Fibroblast of peridontal ligament (primary cell): Measurements from ENCODE around the gene GATD1.

Experiments used
- DNase-seq: peaks from one replicate; pipeline ENCODE4 v3.0.0-alpha.2; 2010; ENCODE audit errors: extremely low read depth

The GATD1 gene

DNA sequence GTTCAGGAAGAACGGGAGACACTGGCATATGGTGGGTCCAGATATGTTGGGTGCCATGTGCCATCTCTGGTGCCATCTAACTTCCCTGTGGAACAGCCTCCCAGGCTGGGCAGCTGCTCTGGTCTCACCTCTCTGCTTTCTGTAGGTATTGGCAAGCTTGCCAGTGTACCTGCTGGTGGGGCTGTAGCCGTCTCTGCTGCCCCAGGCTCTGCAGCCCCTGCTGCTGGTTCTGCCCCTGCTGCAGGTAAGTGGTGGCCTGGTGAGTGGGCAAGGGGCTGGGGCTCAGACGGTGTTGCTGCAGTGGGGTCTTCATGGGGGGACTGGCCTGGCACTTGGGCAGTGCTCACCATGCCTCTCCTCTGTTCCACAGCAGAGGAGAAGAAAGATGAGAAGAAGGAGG is 35.1 kb upstream of the GATD1 start:
- no peak for DNase-seq

DNA sequence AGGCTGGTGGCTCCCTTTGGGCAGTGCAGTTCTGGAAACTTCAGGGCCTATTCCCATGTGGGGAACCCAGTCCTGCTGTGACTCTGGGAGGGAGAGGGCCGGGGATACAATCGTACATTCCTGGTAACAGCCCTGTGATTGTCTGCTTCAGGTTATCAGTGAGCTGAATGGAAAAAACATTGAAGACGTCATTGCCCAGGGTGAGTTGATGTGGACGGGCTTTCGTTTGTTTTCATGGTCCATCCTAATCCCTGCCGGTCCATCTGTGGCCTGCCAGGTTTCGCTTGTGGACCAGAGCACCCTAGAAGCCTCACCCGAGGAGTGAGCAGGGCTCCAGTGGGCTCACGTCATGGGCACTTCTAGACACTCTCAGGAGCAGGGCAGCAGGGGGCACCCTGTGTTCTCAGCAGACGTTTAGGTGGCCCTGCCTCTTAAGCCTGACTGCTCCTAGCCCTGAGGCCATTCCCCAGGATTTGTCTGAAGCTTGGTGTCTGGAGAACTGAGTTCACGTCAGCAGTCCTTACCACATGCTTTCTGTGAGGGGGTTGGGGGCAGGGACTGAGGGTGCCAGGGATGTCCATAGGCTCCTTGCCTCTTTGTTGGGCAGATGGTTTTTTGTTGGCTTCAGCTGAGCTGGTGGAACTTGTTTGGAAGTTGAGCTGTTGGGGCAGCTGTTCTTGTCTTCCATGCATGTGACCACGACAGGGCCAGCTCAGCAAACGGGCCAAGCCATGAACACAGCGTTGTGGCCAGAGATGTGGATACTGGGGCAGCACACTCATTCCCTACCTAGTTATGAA is 34.4 kb upstream of the GATD1 start:
- no peak for DNase-seq

DNA sequence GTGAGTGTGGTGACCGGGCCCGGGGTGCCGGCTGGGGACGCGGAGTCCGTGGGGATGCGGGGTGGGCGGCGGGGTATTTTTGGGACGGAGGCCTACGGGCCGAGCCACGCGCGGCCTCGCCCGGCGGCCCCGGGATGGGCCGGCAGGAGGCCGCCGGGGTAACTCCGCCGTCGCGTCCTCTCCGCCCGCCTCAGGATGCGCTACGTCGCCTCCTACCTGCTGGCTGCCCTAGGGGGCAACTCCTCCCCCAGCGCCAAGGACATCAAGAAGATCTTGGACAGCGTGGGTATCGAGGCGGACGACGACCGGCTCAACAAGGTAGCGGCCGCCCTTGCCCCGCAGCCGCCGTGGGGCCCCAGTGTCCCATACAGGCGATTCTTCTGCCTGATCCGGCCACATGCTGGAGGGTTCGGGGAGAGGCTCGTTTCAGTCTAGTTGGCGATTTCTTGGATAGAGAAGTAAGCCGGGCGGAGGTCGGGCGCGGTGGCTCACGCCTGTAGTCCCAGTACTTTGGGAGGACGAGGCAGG is 32.8 kb upstream of the GATD1 start:
- DNase-seq = no peak

DNA sequence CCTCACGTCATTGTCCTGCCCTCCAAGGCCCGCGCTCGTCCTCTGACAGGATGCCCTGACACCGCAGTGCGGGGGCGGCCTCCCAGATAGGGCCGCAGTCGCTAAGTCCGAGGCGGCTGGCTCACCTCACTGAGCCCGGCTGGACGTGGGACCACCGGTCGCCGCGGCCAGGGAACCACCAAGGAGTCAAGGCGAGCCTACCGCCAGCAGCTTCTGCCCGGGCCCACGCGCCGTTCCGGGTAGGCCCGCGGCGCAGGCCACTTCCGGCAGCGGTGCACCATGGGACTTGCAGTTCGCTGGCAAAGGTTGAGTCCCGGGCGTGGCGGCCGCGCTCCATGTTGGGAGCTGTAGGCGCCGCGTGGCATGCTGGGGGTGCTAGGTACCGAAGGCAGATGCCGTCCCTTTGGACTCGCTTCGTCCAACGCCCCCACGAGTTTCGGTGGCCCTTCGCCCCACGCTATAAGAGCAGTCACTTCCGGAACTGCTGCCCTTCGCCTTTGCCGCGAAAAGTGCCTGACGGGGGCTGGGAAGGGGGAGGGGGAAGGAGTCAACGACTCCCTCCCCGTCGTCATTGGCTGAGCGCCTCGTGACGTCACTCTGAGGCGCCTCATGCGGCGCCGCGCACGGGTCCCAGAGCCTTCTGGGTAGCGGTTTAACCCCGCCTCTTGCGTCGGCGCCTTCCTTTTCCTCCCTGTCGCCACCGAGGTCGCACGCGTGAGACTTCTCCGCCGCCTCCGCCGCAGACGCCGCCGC is 32.2 kb upstream of the GATD1 start, which contains the start of gene RPLP2:
TSS of gene RPLP2 (plus strand) at position 681 of the 753 bp plus-strand sequence. CDS start 268 bp downstream, outside the sequence.
- peak; percentile 96 for DNase-seq

DNA sequence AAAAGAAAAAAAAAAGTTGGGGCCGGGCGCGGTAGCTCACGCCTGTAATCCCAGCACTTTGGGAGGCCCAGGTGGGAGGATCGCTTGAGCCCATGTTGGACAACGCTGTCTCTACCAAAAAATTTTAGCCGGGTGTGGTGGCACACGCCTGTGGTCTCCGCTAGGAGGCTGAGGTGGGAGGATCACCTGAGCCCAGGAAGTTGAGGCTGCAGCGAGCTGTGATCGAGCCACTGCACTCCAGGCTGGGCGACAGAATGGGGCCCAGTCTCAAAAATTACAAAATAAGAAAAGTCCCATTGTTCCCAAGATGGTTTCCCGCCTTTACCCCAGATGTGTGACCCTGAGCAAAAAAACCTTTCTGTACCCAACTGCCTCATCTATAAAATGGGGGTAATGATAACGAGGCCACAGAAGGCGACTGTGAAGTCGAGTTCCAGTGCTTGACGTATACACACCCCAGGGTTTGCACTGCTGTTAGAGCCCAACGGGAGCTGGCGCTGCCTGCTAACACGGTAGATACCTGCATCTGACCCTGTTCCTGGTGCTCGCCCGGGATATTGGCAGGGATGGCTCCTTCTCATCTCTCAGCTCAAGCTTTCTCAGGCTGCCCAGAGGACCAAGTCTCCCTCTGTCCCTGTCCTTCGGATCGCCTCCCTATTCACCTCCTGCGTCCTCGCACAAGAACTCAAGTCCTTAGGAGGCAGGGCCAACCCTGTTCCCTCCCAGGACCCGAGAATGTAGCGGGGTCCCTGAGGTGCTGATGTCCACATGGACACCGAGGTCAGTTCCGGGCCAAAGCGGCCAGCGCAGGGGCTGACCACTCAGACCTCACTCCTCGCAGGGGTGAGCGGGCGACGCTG is 31.4 kb upstream of the GATD1 start:
- DNase-seq = no peak

DNA sequence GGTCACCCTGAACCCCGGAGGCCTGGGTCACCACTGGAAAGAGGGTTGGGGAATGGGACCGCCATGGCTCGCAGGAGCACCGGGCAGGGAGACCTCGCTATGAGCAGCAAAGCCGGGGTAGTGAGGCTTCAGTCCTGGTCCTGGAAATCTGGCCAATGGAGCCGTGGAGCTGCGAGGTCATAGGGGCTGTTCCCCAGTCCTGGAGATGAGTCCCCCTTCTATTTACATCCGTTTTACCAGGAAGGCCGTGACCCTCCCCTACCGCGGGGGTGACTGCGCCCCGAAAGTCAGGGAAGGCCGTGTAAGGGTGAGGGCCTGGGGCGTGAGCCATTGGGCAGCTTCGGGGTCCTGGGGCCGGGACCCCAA is 27.3 kb upstream of the GATD1 start:
- DNase-seq = no peak

DNA sequence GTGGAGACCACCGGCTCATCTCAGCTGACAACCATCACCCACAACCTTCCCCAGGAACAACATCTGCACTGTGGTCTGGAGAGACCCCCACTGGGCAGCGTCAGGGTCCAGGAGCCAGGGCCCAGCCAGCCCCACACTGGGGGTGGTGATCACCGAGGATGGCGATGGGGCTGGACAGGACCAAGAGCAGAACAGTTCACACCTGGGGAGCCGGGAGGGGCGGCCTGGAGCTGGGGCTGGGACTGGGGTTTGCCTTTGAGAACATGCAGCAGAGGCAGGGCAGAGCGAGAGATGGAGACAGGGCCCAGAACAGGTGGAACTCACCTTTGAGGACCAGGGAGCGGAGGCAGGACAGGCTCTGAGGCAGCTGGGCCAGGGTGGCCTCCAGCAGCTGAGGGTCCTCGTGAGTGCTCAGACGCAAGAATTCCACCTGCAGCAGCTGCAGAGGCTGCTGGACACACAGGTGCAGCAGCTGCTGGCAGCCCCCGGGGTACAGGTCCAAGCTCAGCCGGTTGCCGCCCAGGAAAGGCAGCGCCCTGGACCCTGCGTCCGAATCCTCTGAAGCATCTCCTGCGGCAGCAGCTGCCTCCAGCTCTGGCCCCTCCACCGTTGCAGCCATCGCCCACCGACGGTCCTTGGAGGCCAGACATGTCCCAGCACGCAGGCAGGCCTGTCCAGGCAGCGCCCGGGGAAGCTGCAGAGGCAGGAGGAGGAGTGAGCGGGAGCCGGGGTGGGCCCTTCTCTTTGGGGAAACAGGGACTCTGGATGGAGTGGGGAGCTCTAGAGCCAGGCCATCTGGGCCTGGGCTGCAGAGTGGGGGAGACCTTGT is 26.7 kb upstream of the GATD1 start:
- DNase-seq = no peak

DNA sequence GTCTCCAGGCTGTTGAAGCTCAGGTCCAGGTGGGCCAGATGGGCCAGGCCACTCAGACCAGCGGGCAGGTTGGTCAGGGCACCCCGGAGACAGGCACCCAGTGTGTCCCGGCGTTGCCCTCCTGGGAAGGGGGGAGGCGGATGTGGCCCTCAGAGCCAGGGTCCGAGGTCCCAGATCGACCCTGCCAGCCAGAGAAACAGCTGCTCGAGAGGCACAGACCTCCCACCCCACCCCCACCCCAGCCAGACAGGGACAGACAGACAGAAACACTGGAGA is 26.1 kb upstream of the GATD1 start:
- no peak for DNase-seq

DNA sequence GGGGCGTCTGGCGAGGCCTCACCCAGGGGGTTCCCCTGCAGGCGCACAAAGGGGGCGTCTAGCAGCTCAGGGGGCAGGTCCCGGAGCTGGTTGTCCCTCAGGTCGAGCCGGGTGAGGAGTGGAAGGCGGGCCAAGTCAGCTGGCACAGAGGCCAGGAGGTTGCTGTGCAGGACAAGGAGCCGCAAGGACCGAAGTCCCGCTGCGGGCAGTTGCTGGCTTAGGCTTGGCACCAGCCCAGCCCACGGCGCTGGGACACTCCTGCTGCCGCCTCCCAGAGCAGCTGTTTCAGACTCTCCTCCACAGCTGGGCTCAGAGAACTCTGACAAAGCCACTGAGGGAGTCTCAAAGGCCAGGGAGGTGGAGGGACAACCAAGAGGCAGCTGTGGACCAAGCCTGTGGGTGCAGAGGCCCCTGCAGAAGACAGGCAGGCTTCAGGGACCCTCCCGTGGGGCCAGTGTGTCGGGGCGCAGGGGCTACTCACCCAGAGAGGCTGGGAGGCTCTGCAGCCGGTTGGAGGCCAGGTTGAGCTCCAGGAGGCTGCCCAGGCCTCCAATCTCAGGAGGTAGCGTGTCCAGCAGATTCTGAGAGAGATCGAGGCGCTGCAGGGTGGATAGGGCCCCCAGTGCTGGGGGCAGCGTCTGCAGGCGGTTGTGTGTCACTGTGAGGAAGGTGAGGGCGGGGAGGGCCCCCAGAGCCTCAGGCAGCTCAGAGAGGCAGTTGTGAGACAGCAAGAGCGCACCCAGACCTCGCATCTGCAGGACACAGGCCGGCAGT is 25.6 kb upstream of the GATD1 start:
- no peak for DNase-seq

DNA sequence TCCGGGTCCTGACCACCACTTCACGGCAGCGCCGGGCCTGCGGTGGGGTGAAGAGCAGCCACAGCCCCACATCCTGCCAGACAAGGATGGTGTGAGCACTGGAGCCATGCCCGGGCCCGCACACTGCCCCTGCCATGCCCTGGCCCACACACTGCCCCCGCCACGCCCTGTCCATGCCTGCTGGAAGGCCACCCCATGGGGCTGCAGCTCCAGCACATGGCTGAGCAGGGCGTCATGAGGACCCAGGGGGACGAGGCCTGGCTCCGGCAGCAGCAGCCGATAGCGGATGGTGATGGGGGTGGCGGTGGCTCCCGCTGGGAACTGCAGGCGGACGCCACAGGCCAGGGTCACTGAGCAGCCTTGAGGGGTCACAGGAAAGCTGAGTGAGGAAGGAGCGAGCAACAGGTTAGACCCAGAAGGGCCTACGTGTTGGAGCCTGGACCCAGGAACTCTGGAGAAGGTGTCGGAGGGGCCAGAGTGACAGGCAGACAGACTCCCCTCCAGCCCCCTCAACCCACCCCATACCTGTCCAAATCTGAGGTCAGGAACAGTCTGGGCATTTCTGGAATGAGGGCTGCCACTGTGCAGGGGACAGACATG is 24.8 kb upstream of the GATD1 start:
- DNase-seq = no peak

DNA sequence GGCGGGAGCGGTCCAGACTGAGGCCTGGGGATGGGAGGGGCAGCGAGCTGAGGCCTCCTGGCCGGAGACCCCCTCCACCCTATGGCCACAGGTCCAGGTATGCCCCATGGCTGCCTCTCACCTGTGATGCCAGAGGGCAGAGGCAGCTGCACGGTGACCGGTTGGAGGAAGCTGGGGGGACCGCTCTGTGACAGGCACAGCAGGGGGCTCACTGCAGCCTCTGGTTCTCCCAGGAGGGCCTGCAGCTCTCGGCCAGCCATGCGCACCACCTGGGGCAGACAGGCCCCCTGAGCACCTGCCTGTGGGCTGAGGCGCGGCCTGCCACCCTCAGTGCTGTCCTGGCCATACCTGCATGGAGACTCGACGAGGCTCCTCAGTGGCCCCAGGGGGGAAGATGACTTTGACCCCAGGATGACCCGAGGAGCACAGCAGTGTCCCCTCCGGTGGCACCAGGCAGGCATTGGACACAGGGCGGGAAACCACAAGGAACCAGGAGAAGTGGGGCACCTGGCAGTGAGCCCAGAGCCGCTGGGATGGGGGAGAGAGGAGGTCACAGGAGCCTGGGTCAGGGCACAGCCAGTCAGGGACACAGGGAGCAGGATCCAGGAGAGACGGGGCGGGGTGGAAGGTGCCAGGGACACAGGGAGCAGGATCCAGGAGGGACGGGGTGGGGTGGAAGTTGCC is 24.0 kb upstream of the GATD1 start:
- DNase-seq = no peak

DNA sequence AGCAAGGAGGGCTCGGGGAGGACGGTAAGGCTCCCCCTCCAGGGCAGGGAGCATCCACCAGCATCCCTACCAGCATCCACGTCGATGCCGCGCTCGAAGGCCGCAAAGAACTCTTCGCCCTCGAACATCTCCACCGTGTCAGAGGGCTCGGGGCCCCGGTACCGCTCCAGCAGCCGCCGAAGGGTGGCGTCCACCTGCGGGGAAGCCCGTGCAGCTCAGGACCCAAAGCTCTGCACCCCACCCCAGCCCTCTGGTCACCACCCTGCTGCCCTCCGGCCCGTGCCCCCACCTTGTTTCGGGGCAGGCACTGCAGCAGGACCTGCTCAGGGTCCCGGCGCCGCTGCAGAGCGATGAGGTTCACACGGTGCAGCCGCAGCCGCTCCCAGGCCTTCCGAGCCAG is 23.2 kb upstream of the GATD1 start:
- DNase-seq = no peak

DNA sequence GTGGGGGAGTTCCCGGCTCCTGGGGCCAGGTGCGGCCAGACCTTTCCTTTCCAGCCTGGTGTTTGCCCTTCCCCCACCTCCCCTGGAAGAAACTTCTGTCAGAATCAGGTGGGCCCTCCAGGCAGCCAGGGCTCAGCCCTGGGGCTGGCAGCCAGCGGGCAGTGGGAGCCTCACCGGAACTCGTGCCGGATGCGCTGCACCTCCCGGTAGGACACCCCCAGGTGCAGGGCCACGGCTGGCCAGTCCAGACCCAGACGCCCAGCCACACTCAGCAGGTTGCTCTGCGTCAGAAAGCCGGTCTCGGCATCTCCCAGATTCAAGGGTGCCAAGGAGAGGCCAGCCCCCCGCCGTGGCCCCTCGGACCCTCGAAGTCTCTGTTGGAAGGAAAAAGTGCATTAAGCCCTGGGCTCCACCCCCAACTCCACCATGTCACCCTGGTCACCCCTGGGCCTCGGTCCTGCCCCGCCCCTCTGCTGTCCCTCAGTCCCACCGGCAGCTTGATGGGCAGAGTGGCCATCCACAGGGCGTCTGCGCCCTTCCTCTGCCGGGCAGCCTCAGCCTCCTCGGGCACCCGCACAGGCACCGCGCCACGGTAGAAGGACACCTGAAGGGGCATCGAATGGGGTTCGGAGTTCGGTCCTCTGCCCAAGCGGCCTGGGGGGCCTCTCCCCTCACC is 22.5 kb upstream of the GATD1 start:
- no peak for DNase-seq

DNA sequence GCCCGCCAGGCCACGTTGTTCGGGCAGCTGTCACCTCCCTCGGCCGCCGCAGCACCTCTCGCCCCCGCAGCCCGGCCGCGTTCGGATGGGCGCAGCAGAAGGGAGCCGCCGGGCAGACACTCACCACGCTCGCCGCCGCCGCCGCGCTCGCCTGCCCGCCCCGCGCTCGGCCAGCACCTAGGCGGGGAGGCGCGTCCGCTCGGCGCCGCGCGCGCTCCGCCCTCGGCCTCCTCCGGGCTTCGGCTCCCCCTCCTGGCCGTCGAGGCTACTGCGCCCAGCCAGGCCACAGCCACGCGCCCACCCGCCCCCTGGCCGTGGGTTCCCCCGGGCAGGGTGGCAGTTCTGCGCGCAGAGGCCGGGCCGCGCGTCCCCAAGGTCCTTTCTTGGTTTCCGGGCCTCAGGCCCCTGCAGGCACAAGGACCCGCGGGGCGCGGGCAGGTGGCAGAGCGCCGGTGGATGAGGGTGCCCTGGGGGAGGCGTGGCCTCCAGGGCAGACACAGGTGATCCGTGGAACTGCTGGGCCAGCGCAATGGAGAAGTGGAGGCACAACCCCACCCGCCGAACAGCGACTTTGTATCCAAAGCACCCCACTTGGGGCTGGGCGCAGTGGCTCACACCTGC is 20.9 kb upstream of the GATD1 start, which contains the start of gene SLC25A22:
TSS of gene SLC25A22 (minus strand) at position 189 of the 621 bp plus-strand sequence. CDS start 3,275 bp downstream, outside the sequence.
- peak; percentile 52 for DNase-seq

DNA sequence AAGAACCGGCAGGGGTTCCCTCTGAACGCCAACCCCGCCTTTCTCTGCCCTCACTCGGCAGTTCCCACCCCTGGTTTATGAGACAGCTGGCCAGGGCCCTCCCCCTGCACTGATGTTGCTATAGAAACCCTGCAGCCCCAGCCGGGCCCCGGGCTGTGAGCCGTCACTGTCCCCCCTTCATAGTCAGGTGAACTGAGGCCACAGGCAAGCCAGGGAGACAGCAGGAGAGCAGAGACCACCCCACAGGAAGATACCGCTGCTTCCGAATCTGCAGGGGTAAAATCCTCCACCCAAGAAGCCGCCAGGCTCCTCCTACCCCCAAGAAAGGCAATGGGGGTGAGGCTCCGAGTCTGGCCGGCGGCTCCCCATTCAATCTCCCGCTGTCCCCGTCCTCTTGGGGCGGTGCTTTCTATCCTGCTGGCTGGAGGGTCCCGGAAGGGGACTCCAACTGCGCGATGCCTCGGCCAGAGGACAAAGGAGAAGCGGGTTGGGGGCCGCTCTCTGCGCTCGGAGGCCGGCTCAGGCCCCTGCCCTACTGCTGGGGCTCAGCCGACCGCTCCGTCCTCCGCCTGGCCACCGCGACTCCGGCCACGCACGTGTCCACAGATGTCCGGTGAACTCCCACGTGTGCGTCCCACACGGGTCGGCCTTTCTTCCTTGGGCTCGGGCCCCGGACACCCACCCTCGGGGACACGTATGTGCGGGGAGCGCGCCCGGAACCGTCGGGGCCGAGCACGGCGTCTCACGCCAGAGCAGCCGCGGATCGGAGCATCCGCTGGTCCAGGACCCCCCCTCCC is 20.2 kb upstream of the GATD1 start:
- DNase-seq = peak; percentile 73

DNA sequence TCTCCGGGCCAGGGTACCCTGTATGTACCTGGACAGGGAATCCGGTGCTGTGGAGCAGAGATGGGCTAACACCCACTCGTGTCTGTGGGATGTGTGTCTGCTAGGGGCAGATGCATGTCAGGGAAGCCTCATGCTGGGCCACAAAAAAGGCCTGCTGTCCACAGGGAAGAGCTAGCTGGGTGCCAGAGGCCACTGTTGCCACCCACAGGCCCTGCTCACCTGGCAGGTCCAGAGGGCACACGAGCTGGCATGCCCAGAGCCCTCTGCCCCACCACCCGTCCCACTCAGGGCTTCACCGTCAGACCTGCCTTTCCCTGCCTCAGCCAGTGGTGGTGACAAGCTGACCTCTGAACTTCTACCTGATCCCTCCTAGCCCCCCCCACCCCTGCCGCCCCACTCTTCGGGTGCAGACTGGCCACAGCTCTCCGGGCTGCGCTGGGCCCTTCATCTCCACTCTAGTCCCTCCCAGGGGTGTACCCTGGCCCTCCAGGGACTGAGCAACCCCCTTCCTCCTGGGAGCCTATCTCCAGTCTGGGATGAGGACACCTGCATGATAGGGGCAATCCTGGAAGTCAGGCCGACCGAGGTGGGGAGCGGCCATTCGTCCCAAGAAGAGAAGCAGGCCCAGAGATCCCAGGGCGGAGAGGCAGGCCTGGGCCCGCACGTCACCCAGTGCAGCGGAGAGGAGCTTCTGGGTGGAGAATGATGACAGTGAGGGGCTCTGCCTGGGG is 19.4 kb upstream of the GATD1 start:
- no peak for DNase-seq
